ENCODE measurements around the gene CTSK. TPM values are rescaled to one million over a fixed set of nuclear protein-coding genes. Genes with fewer than 3 reads are reported as not detected.
"Not testable (repeated sequence)": the region's sequence is repeated elsewhere in the genome, so short reads cannot be mapped to it uniquely, and the experiment has no call there.

CTSK gene
- total RNA-seq, 4 donors from 2014 or later = 3.0 to 71.7 (median 38.5) TPM

DNA sequence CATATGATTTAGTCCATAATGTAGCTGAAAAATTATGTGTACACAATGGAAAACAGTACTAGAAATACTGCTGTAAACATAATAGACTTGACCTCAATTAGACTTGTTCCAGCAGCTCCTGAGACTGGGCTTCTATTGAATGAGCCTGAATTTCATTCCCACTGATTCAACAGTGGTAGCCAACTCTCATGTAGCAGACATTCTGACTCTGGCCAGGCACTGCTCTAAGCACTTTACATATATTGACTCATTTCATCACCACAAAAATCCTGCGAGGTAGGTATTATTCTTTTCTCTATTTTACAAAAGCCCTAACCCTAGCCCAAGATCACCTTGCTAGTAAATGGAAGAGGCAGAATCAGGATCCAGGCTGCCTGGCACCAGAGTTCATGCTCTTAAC lies 29.7 kb downstream of the CTSK start:
- Histone ChIP-seq H3K27ac (no peak overlapping the region), H3K4me3 (no peak overlapping the region), H3K36me3 (no peaks in the 10 kb centered on the region), H3K9me3 (no peaks in the 10 kb centered on the region), H3K4me1 (peaks cover 0 to 4% (median 0%) of the 10 kb centered on the region in 3 donors), H3K27me3 (no peaks in the 10 kb centered on the region)
- WGBS, 2 donors = 27 to 36% methylated on average over 1 of the region's 1 CpG
- TF ChIP-seq, protein P1, sequence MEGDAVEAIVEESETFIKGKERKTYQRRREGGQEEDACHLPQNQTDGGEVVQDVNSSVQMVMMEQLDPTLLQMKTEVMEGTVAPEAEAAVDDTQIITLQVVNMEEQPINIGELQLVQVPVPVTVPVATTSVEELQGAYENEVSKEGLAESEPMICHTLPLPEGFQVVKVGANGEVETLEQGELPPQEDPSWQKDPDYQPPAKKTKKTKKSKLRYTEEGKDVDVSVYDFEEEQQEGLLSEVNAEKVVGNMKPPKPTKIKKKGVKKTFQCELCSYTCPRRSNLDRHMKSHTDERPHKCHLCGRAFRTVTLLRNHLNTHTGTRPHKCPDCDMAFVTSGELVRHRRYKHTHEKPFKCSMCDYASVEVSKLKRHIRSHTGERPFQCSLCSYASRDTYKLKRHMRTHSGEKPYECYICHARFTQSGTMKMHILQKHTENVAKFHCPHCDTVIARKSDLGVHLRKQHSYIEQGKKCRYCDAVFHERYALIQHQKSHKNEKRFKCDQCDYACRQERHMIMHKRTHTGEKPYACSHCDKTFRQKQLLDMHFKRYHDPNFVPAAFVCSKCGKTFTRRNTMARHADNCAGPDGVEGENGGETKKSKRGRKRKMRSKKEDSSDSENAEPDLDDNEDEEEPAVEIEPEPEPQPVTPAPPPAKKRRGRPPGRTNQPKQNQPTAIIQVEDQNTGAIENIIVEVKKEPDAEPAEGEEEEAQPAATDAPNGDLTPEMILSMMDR (IDR thresholded peaks at IDR 0.05) = no peak
- TF ChIP-seq POLR2A (IDR thresholded peaks at IDR 0.05) = no peak
- DNase-seq = no peak
- intact Hi-C loops (cut with DNase I) = no loop called here

DNA sequence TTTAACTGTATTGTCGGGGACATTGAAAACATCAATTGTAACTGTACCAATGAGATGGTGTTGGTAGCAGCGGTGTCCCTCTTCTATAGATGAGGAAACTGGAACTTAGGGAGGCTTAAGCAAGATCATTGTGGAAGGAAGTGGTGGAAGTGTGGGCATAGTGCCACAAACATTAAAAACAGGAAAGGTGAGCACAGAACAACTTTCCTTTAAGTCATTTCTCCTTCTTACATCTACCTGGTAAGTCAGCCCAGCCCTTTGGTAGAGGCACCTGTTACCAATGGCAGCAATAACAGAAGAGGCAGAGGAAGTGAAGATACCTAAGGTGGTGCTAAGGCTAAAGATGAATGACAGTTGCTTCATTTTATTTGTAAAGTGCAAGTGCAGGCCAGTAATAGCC lies 30.5 kb downstream of the CTSK start:
- DNase-seq = no peak
- TF ChIP-seq, protein P1 (IDR thresholded peaks at IDR 0.05) = no peak
- TF ChIP-seq POLR2A (IDR thresholded peaks at IDR 0.05) = no peak
- intact Hi-C loops (cut with DNase I) = no loop called here
- H3K9me3 ChIP-seq = no peaks in the 10 kb centered on the region
- 81% methylated on average over 2 of the region's 2 CpGs for WGBS, 2 donors
- H3K36me3 ChIP-seq = no peaks in the 10 kb centered on the region
- no peak overlapping the region for H3K4me3 ChIP-seq
- peaks cover 0 to 4% (median 0%) of the 10 kb centered on the region in 3 donors for H3K4me1 ChIP-seq
- no peaks in the 10 kb centered on the region for H3K27me3 ChIP-seq
- no peak overlapping the region for H3K27ac ChIP-seq

DNA sequence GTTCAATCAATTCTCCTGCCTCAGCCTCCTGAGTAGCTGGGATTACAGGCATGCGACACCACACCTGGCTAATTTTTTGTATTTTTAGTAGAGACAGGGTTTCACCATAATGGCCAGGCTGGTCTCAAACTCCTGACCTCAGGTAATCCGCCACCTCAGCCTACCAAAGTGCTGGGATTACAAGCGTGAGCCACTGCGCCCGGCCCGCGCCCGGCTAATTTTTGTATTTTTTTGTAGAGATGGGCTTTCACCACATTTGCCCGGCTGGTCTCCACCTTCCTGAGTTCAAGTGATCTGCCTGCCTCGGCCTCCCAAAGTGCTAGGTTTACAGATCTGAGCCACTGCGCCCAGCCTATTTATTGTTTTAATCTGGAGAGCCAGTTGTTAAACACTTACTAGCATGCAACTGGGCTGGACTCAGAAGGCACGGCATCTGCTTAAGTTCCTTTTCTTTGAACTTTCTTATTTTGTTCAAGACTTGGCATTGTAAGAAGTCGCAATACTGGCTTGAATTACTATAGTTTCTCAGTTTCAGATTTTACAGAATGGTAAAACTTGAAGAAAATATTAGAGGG lies 32.0 kb downstream of the CTSK start:
- H3K4me3 ChIP-seq; H3K27ac ChIP-seq; intact Hi-C loops (cut with DNase I); H3K9me3 ChIP-seq; H3K27me3 ChIP-seq; DNase-seq; H3K36me3 ChIP-seq; H3K4me1 ChIP-seq: not testable (repeated sequence)
- 90 to 93% methylated on average over 13 of the region's 13 CpGs for WGBS, 2 donors

DNA sequence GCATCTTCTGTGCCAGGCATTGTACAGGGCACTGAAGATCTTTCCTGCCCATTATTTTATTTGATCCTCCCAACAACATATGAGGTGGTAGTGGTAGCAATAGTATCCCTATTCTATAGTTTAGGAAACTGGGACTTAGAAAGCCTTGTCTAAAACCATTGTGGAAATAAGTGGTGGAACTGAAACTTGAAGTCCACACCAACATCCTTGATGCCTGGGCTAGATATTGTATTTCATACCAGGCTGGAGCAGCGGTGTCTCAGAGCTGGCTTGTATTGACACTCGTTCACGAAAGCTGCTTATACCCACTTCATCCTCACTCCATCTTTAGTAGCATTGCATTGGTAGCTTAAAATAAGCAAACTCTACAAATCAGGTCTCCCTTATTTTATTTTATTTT lies 32.8 kb downstream of the CTSK start:
- TF ChIP-seq POLR2A (IDR thresholded peaks at IDR 0.05) = no peak
- TF ChIP-seq, protein P1 (IDR thresholded peaks at IDR 0.05) = no peak
- H3K27me3 ChIP-seq = no peaks in the 10 kb centered on the region
- DNase-seq = no peak
- intact Hi-C loops (cut with DNase I) = no loop called here
- no peak overlapping the region for H3K4me3 ChIP-seq
- no peak overlapping the region for H3K27ac ChIP-seq
- H3K9me3 ChIP-seq = no peaks in the 10 kb centered on the region
- H3K36me3 ChIP-seq = no peaks in the 10 kb centered on the region
- peaks cover 0 to 4% (median 0%) of the 10 kb centered on the region in 3 donors for H3K4me1 ChIP-seq
- 88 to 90% methylated on average over 3 of the region's 3 CpGs for WGBS, 2 donors

DNA sequence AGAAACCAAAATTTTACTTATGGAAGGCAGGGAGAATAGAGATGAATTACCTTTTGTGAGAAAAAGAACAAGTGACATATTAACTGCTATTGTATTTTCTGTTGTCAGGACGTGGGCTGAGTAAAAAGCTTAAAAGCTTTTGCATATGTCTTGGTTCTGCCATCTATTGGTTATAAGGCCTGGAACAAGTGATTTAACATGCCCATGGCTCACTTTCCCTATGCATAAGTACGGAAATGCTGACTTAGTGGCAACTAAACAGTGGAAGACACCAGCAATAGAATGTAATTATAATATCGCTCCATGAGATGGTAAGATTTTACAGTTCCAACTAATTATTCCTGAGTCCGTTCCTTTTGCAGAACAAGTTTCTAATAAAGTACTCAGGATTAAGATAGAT lies 35.7 kb downstream of the CTSK start:
- H3K9me3 ChIP-seq = no peaks in the 10 kb centered on the region
- intact Hi-C loops (cut with DNase I) = no loop called here
- DNase-seq = no peak
- WGBS, 2 donors = 75 to 81% methylated on average over 4 of the region's 4 CpGs
- H3K4me3 ChIP-seq = no peak overlapping the region
- no peak overlapping the region for H3K27ac ChIP-seq
- no peaks in the 10 kb centered on the region for H3K4me1 ChIP-seq
- no peaks in the 10 kb centered on the region for H3K36me3 ChIP-seq
- no peak for TF ChIP-seq POLR2A (IDR thresholded peaks at IDR 0.05)
- TF ChIP-seq, protein P1 (IDR thresholded peaks at IDR 0.05) = no peak
- no peaks in the 10 kb centered on the region for H3K27me3 ChIP-seq

DNA sequence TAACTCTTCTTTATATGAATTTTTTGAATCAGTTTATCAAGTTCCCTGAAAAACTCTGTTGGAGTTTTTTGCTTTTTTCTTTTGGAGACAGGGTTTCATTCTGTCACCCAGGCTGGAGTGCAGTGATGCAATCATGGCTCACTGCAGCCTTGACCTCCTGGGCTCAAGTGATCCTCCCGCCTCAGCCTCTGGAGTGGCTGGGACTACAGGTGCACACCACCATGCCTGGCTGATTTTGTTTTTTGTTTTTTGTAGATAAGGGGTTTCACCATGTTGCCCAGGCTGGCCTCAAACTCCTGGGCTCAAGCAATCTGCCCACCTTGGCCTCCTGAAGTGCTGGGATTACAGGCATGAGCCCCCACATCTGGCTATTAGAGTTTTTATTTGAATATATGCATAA lies 40.4 kb downstream of the CTSK start:
- H3K36me3 ChIP-seq; H3K4me3 ChIP-seq; intact Hi-C loops (cut with DNase I); H3K9me3 ChIP-seq; H3K27me3 ChIP-seq; DNase-seq; H3K27ac ChIP-seq: not testable (repeated sequence)
- H3K4me1 ChIP-seq = peaks cover 0 to 28% (median 5%) of the 10 kb centered on the region in 3 donors
- WGBS, 2 donors = 79 to 89% methylated on average over 1 of the region's 1 CpG

DNA sequence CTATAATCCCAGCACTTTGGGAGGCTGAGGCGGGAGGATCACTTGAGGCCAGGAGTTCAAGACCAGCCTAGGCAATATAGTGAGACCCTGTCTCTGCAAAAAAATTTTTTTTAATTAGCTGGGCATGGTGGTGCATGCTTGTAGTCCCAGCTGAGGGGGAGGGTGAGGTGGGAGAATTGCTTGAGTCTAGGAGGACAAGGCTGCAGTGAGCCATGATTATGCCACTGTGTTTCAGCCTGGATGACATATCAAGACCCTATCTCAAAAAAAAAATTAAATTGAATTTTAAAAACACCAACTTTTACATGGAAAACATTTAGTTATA lies 42.1 kb downstream of the CTSK start:
- H3K27ac ChIP-seq = peak overlapping the region; percentile 72 to 85 (median 78)
- DNase-seq; H3K9me3 ChIP-seq; intact Hi-C loops (cut with DNase I); H3K36me3 ChIP-seq; H3K27me3 ChIP-seq: not testable (repeated sequence)
- WGBS, 2 donors = 50 to 80% methylated on average over 1 of the region's 1 CpG
- H3K4me3 ChIP-seq = peak overlapping the region; percentile 14 to 62 (median 42)
- H3K4me1 ChIP-seq = peaks cover 0 to 28% (median 5%) of the 10 kb centered on the region in 3 donors

All from esophagus squamous epithelium (tissue), 5 donors.